Measurements from ENCODE around the gene MED23.

- TF ChIP-seq POLR2A (IDR thresholded peaks at IDR 0.05): no peak
- TF ChIP-seq CTCF (IDR thresholded peaks at IDR 0.05): no peak
Measured at GRCh38 chr6:131581523-131581922, 46.5 kb downstream of the MED23 start.
